Measurements from ENCODE around the gene C2orf80.

GRCh38 chr2:208156439-208156838 lies 33.4 kb downstream of the C2orf80 start:
- TF ChIP-seq, protein P1, sequence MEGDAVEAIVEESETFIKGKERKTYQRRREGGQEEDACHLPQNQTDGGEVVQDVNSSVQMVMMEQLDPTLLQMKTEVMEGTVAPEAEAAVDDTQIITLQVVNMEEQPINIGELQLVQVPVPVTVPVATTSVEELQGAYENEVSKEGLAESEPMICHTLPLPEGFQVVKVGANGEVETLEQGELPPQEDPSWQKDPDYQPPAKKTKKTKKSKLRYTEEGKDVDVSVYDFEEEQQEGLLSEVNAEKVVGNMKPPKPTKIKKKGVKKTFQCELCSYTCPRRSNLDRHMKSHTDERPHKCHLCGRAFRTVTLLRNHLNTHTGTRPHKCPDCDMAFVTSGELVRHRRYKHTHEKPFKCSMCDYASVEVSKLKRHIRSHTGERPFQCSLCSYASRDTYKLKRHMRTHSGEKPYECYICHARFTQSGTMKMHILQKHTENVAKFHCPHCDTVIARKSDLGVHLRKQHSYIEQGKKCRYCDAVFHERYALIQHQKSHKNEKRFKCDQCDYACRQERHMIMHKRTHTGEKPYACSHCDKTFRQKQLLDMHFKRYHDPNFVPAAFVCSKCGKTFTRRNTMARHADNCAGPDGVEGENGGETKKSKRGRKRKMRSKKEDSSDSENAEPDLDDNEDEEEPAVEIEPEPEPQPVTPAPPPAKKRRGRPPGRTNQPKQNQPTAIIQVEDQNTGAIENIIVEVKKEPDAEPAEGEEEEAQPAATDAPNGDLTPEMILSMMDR (IDR thresholded peaks at IDR 0.05; ENCODE audit: extremely low read depth in 1 of 2, insufficient read depth in 1 of 2, low read depth in 1 of 2, low read length in 2 of 2): no peak
- TF ChIP-seq EZH2 (IDR thresholded peaks at IDR 0.05; ENCODE audit: borderline replicate concordance, low read depth, low read length, severe bottlenecking) (no peak), POLR2A (IDR thresholded peaks at IDR 0.05; ENCODE audit: low read depth, low read length) (no peak), POLR2AphosphoS5 (IDR thresholded peaks at IDR 0.05; ENCODE audit: insufficient read depth, low read depth, low read length) (no peak), JUN (IDR thresholded peaks at IDR 0.05; ENCODE audit: borderline replicate concordance, insufficient read depth, insufficient read length, low read depth) (no peak)
- TF ChIP-seq, protein P2, sequence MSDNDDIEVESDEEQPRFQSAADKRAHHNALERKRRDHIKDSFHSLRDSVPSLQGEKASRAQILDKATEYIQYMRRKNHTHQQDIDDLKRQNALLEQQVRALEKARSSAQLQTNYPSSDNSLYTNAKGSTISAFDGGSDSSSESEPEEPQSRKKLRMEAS (IDR thresholded peaks at IDR 0.05; ENCODE audit: insufficient read depth, insufficient read length): no peak
